GM12878 (cell line): ENCODE data around the gene MAP2K4. TPM values are rescaled to one million over a fixed set of nuclear protein-coding genes. Genes with fewer than 3 reads are reported as not detected.

Source experiments
- ATAC-seq: fragments of 200-7000 bp; cut with Tn5 transposase; 3 replicates; pipeline ENCODE4 v1.9.1; 2020; ENCODE audit warnings: mild to moderate bottlenecking, moderate library complexity
- BruUV-seq: library from RNA; stranded (reverse); fragments of 400-500 nt; replicated peaks from 2 replicates; lab custom pipeline; 2021; lab: Mats Ljungman, UMichigan
- CTCF ChIA-PET: fragments of 300-600 bp; sonication (Branson Sonifier 250); formaldehyde crosslinking; extraction: SDS; loops from one replicate; lab custom pipeline; 2021; ENCODE audit warnings: inconsistent platforms; lab: Yijun Ruan, JAX
- POLR2A ChIA-PET: fragments of 350-600 bp; formaldehyde crosslinking; extraction: SDS; loops from one replicate; lab custom pipeline; 2021; ENCODE audit warnings: inconsistent platforms; lab: Charles Lee
- RAD21 ChIA-PET: fragments of 300-600 bp; sonication (Branson Sonifier 250); formaldehyde crosslinking; loops from one replicate; lab custom pipeline; 2023; ENCODE audit warnings: antibody characterized with exemption; ENCODE audit not compliant: unreplicated experiment; lab: Charles Lee
- SMC1A ChIA-PET: fragments of 300-600 bp; sonication (Branson Sonifier 250); formaldehyde crosslinking; loops from one replicate; lab custom pipeline; 2023; ENCODE audit not compliant: unreplicated experiment, uncharacterized antibody; lab: Charles Lee
- DNase-seq: peaks from one replicate; pipeline ENCODE4 v3.0.0-alpha.2; 2011; ENCODE audit warnings: low read depth, low spot score
- FAIRE-seq: peaks from 3 replicates; lab custom pipeline; 2011; peaks lifted over from hg19 to GRCh38; lab: Jason Lieb, UNC
- H2AFZ ChIP-seq: 2 replicates; pipeline ENCODE4 v1.6.0; 2011; ENCODE audit warnings: low read depth, low read length, control low read depth; ENCODE audit not compliant: control insufficient read depth
- H3K27ac ChIP-seq: 2 replicates; pipeline ENCODE4 v1.5.1; 2011; ENCODE audit warnings: control low read depth; ENCODE audit not compliant: control insufficient read depth, insufficient read depth
- H3K27me3 ChIP-seq, 2 experiments: replicated peaks in 1 of 2; 2 replicates each; pipeline versions ENCODE4 v1.6.0 to v1.6.1; 2011; ENCODE audit warnings: low read length in 1 of 2; ENCODE audit not compliant: control insufficient read depth in 2 of 2, insufficient read depth in 2 of 2
- H3K36me3 ChIP-seq, 2 experiments: 2 replicates each; pipeline ENCODE4 v1.5.1; 2011; ENCODE audit warnings: low read length in 1 of 2; ENCODE audit not compliant: control insufficient read depth in 2 of 2, insufficient read depth in 2 of 2
- H3K4me1 ChIP-seq: 2 replicates; pipeline ENCODE4 v1.6.1; 2011; ENCODE audit warnings: mild to moderate bottlenecking, low read length, moderate library complexity, mixed read lengths; ENCODE audit not compliant: control insufficient read depth, insufficient read depth
- H3K4me2 ChIP-seq: 2 replicates; pipeline ENCODE4 v1.6.0; 2011; ENCODE audit warnings: control low read depth; ENCODE audit not compliant: control insufficient read depth, insufficient read depth
- H3K4me3 ChIP-seq: fragments of 200-600 bp; sonication (generic); 2 replicates; pipeline ENCODE4 v1.5.1; 2016
- H3K79me2 ChIP-seq: 2 replicates; pipeline ENCODE4 v1.6.0; 2011; ENCODE audit warnings: low read length; ENCODE audit not compliant: control insufficient read depth, insufficient read depth
- H3K9ac ChIP-seq: 2 replicates; pipeline ENCODE4 v1.8.0; 2011; ENCODE audit warnings: low read length, control low read depth, mixed read lengths; ENCODE audit not compliant: control insufficient read depth, insufficient read depth
- H3K9me3 ChIP-seq: replicated peaks from 3 replicates; pipeline ENCODE4 v1.5.1; 2011; ENCODE audit warnings: mild to moderate bottlenecking, low read length; ENCODE audit not compliant: control insufficient read depth, insufficient read depth
- H4K20me1 ChIP-seq: 2 replicates; pipeline ENCODE4 v1.6.0; 2011; ENCODE audit not compliant: control insufficient read depth, insufficient read depth
- BHLHE40 ChIP-seq, 2 experiments: fragments of 450-650 bp in 1 of 2; IDR thresholded peaks; 2 replicates each; pipeline ENCODE4 v1.6.1; 2011 to 2017; ENCODE audit warnings: low read depth in 2 of 2, borderline replicate concordance in 1 of 2, improper control_type of control experiment in 1 of 2, low read length in 1 of 2, mild to moderate bottlenecking in 1 of 2
- CHD2 ChIP-seq: IDR thresholded peaks from 2 replicates; pipeline ENCODE4 v1.6.1; 2011; ENCODE audit warnings: low read depth, low read length, improper control_type of control experiment, borderline replicate concordance
- CREM ChIP-seq: IDR thresholded peaks from 2 replicates; pipeline ENCODE4 v1.6.1; 2014; ENCODE audit warnings: antibody characterized with exemption, low read depth
- E2F4 ChIP-seq: IDR thresholded peaks from 2 replicates; pipeline ENCODE4 v1.6.1; 2012; ENCODE audit warnings: low read depth, low read length, improper control_type of control experiment
- HCFC1 ChIP-seq: fragments of 150-350 bp; IDR thresholded peaks from 2 replicates; pipeline ENCODE4 v1.6.1; 2014; ENCODE audit warnings: low read length
- IRF3 ChIP-seq: fragments of 450-650 bp; IDR thresholded peaks from 2 replicates; pipeline ENCODE4 v1.6.1; 2014; ENCODE audit warnings: mild to moderate bottlenecking
- NR2F1 ChIP-seq: fragments of 450-650 bp; conservative IDR thresholded peaks from 2 replicates; pipeline ENCODE4 v1.6.1; 2017; ENCODE audit warnings: mild to moderate bottlenecking
- PRDM15 ChIP-seq: fragments of 450-650 bp; formaldehyde crosslinking; IDR thresholded peaks from 2 replicates; pipeline ENCODE4 v1.4.0; 2020; ENCODE audit warnings: mild to moderate bottlenecking, moderate library complexity
- RB1 ChIP-seq: fragments of 450-650 bp; formaldehyde crosslinking; IDR thresholded peaks from 2 replicates; pipeline ENCODE4 v1.6.1; 2017; ENCODE audit warnings: mild to moderate bottlenecking, borderline replicate concordance
- RFX5 ChIP-seq: IDR thresholded peaks from 2 replicates; pipeline ENCODE4 v1.6.1; 2011; ENCODE audit warnings: low read depth, low read length, improper control_type of control experiment
- SP1 ChIP-seq: IDR thresholded peaks from one replicate; pipeline ENCODE4 v1.6.1; 2011; ENCODE audit warnings: low read depth, low read length
- SRF ChIP-seq, 2 experiments: IDR thresholded peaks; 2 replicates each; pipeline ENCODE4 v1.6.1; 2011; ENCODE audit warnings: low read depth in 2 of 2, low read length in 2 of 2, mild to moderate bottlenecking in 1 of 2, moderate library complexity in 1 of 2
- TCF3 ChIP-seq: IDR thresholded peaks from 2 replicates; pipeline ENCODE4 v1.6.1; 2012; ENCODE audit warnings: low read depth, mild to moderate bottlenecking, low read length, borderline replicate concordance; ENCODE audit not compliant: insufficient read depth
- TCF7 ChIP-seq: IDR thresholded peaks from 2 replicates; pipeline ENCODE4 v1.6.1; 2014; ENCODE audit warnings: antibody characterized with exemption, borderline replicate concordance
- ZBTB4 ChIP-seq: fragments of 450-650 bp; formaldehyde crosslinking; IDR thresholded peaks from 2 replicates; pipeline ENCODE4 v1.4.0; 2022; ENCODE audit warnings: mild to moderate bottlenecking, moderate library complexity
- WGBS: methylation state at CpG from one replicate; pipeline ENCODE4 v1.1.6; 2016; ENCODE audit warnings: low lambda C conversion rate; ENCODE audit not compliant: insufficient replicate concordance, insufficient coverage; ENCODE audit errors: missing lambda C conversion rate; 5-methylcytosine and 5-hydroxymethylcytosine counted together
- in situ Hi-C: fragments of 300-500 bp; cut with MboI; formaldehyde crosslinking; loops from 9 replicates; pipeline ENCODE4 v1.14.3; 2018; ENCODE audit warnings: mixed read lengths
- intact Hi-C: fragments of 100-400 bp; cut with micrococcal nuclease; formaldehyde crosslinking; loops from one replicate; pipeline ENCODE4 v1.14.2; 2022; ENCODE audit not compliant: unreplicated experiment
- polyA plus RNA-seq, 11 experiments: library from polyadenylated mRNA; depleted of rRNA in 4 of 11; unstranded in 6 of 11; stranded (reverse) in 5 of 11; fragments of >200 nt; fragmentation: Nextera tagmentation in 4 of 11; fragmentation: Illumina TruSeq in 1 of 11; extraction: Ambion mirVana in 4 of 11; extraction: Trizol in 1 of 11; gene quantifications; 1 replicate in 1 of 11; 2 replicates in 10 of 11; pipeline versions ENCODE4 v1.2.1 to v1.2.3, GENCODE V29; 2011 to 2016; ENCODE audit warnings: inconsistent platforms in 2 of 11, missing spikeins in 2 of 11, low read depth in 1 of 11
- total RNA-seq, 4 experiments: library from RNA; depleted of rRNA in 3 of 4; stranded (reverse); fragments of >200 nt in 3 of 4; fragmentation: Illumina TruSeq in 1 of 4; extraction: Trizol in 1 of 4; gene quantifications; 2 replicates each; pipeline versions ENCODE4 v1.2.1 to v1.2.3, GENCODE V29; 2013 to 2021

MAP2K4 gene
- total and polyA plus RNA-seq, 10 of the 15 experiments (the other 5 are each of a cell fraction or from before 2014, with no cell fraction given) = 5.4 to 34.1 (median 25.5) TPM

- TF ChIP-seq ZBTB4 (CRISPR knock-in tag) (no peak), SRF (IDR thresholded peaks at IDR 0.05; ENCODE audit: low read depth in 2 of 2, low read length in 2 of 2) (no peak), CREM (no peak), IRF3 (no peak), BHLHE40 (IDR thresholded peaks at IDR 0.05; ENCODE audit: borderline replicate concordance in 1 of 2, low read depth in 2 of 2, low read length in 1 of 2) (no peak), RFX5 (no peak), TCF7 (no peak), NR2F1 (no peak), TCF3 (no peak)
Measured at GRCh38 chr17:12078791-12079190, 58.1 kb downstream of the MAP2K4 start (continued).

GRCh38 chr17:12081720-12082119 lies 61.0 kb downstream of the MAP2K4 start:
- no TSS peak for BruUV-seq
- no peak for FAIRE-seq
- in situ Hi-C loops = no loop called here
- no peak for TF ChIP-seq SP1
- no peak for TF ChIP-seq CHD2
- no peak for TF ChIP-seq PRDM15 (CRISPR knock-in tag)
- no peak for TF ChIP-seq RB1
- no peak for TF ChIP-seq HCFC1
- TF ChIP-seq E2F4 = no peak

More at GRCh38 chr17:12081720-12082119, 61.0 kb downstream of the MAP2K4 start:
- no peaks in the 10 kb centered on the region for H3K27me3 ChIP-seq
- intact Hi-C loops = no loop called here
- H4K20me1 ChIP-seq = no peaks in the 10 kb centered on the region
- CTCF ChIA-PET = interaction anchor here (0.6 kb wide), 1 partner anchor 15 kb away, joined by 3 read pairs; no protein-coding TSS in a partner anchor
- no peak overlapping the region for H2AFZ ChIP-seq
- no peak overlapping the region for H3K27ac ChIP-seq
- SMC1A ChIA-PET = no interaction called here
- no peaks in the 10 kb centered on the region for H3K4me1 ChIP-seq
- H3K9ac ChIP-seq = no peak overlapping the region
- H3K4me3 ChIP-seq = no peak overlapping the region
- RAD21 ChIA-PET = no interaction called here
- POLR2A ChIA-PET = no interaction called here
- 100% methylated on average over 8 of the region's 8 CpGs for WGBS
- no peak overlapping the region for H3K4me2 ChIP-seq
- peaks cover 4 to 11% of the 10 kb centered on the region in 2 experiments; a peak in 3 of 4 replicates for H3K36me3 ChIP-seq
- H3K79me2 ChIP-seq = no peaks in the 10 kb centered on the region
- H3K9me3 ChIP-seq = peaks cover 3% of the 10 kb centered on the region; the same call in 1 of the 3 replicates
- DNase-seq (no peak), ATAC-seq (no peak)
